MCF 10A (cell line): Measurements from ENCODE around the gene MAN2B1. TPM values are rescaled to one million over a fixed set of nuclear protein-coding genes. Genes with fewer than 3 reads are reported as not detected.
"Not testable (repeated sequence)": the region's sequence is repeated elsewhere in the genome, so short reads cannot be mapped to it uniquely, and the experiment has no call there.

Experiments
- BruUV-seq: library from RNA; stranded (reverse); fragments of 400-500 nt; replicated peaks from 2 replicates; lab custom pipeline; 2021; lab: Mats Ljungman, UMichigan
- CTCF ChIA-PET: fragments of 300-600 bp; sonication (Branson Sonifier 250); formaldehyde crosslinking; extraction: SDS; loops from one replicate; lab custom pipeline; 2021; ENCODE audit warnings: antibody characterized with exemption, inconsistent platforms; lab: Yijun Ruan, JAX
- POLR2A ChIA-PET: fragments of 300-600, 350-650 bp; sonication (Branson Sonifier 250); formaldehyde crosslinking; extraction: SDS; loops from one replicate; lab custom pipeline; 2020; ENCODE audit warnings: antibody characterized with exemption, inconsistent platforms; lab: Yijun Ruan, JAX
- DNase-seq: peaks from one replicate; pipeline ENCODE4 v3.0.0-alpha.2; 2018; ENCODE audit not compliant: unreplicated experiment
- H3K27ac Mint-ChIP-seq: one replicate; pipeline ENCODE4 v1.8.0; 2022; ENCODE audit warnings: mild to moderate bottlenecking, low read depth, mixed read lengths; ENCODE audit not compliant: unreplicated experiment
- H3K27me3 Mint-ChIP-seq: one replicate; pipeline ENCODE4 v1.8.0; 2022; ENCODE audit warnings: mixed read lengths; ENCODE audit not compliant: insufficient read depth, unreplicated experiment
- H3K36me3 Mint-ChIP-seq: one replicate; pipeline ENCODE4 v1.8.0; 2022; ENCODE audit warnings: mild to moderate bottlenecking, moderate library complexity, mixed read lengths; ENCODE audit not compliant: insufficient read depth, unreplicated experiment
- H3K4me1 Mint-ChIP-seq: one replicate; pipeline ENCODE4 v1.8.0; 2022; ENCODE audit warnings: mixed read lengths; ENCODE audit not compliant: insufficient read depth, unreplicated experiment
- H3K4me3 Mint-ChIP-seq: one replicate; pipeline ENCODE4 v1.8.0; 2022; ENCODE audit warnings: mild to moderate bottlenecking, moderate library complexity, mixed read lengths; ENCODE audit not compliant: unreplicated experiment
- H3K9me3 Mint-ChIP-seq: one replicate; pipeline ENCODE4 v1.8.0; 2022; ENCODE audit warnings: mixed read lengths; ENCODE audit not compliant: unreplicated experiment
- intact Hi-C: fragments of 100-400 bp; cut with micrococcal nuclease; formaldehyde crosslinking; loops from 2 replicates; pipeline ENCODE4 v1.14.1; 2022
- total RNA-seq: library from RNA; stranded (reverse); gene quantifications from 2 replicates; pipeline ENCODE4 v1.2.3, GENCODE V29; 2022
- TF ChIP-seq, protein P1 (sequence below): fragments of 200-600 bp; IDR thresholded peaks from one replicate; pipeline ENCODE4 v1.8.0; 2022; ENCODE audit warnings: antibody characterized with exemption, mild to moderate bottlenecking; ENCODE audit not compliant: unreplicated experiment

MAN2B1 gene
- total RNA-seq, 1 experiment from 2014 or later = 53.8 TPM

GRCh38 chr19:12681074-12681987 is 14.8 kb upstream of the MAN2B1 start, which contains the start of gene DHPS:
TSS of gene DHPS (minus strand) at chr19:12681880. CDS start at chr19:12681766, 114 bp downstream.
- H3K9me3 Mint-ChIP-seq = no peaks in the 10 kb centered on the region

DNA sequence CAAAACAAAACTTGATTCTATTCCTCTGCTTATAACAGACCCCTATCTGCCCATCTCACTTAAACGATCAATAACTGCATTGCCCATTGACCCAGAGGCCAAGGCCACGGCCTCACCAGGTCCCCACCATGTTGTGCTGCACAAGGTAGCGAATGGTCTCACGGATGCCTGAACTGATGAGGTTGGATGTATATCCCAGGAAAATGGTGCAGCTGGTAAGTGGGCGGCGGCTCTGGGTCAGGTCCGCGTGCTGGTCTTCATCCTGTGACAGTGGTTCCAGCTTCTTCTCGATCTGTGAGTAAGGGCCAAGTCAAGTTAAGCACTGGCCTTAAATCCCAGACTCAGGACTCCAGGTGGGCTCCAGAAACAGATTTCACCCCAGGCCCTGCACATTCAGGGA is 13.5 kb upstream of the MAN2B1 start:
- DNase-seq = no peak
- H3K27me3 Mint-ChIP-seq = no peaks in the 10 kb centered on the region
- intact Hi-C loops = no loop called here
- peaks cover 5% of the 10 kb centered on the region for H3K4me1 Mint-ChIP-seq
- BruUV-seq = no TSS peak
- TF ChIP-seq, protein P1, sequence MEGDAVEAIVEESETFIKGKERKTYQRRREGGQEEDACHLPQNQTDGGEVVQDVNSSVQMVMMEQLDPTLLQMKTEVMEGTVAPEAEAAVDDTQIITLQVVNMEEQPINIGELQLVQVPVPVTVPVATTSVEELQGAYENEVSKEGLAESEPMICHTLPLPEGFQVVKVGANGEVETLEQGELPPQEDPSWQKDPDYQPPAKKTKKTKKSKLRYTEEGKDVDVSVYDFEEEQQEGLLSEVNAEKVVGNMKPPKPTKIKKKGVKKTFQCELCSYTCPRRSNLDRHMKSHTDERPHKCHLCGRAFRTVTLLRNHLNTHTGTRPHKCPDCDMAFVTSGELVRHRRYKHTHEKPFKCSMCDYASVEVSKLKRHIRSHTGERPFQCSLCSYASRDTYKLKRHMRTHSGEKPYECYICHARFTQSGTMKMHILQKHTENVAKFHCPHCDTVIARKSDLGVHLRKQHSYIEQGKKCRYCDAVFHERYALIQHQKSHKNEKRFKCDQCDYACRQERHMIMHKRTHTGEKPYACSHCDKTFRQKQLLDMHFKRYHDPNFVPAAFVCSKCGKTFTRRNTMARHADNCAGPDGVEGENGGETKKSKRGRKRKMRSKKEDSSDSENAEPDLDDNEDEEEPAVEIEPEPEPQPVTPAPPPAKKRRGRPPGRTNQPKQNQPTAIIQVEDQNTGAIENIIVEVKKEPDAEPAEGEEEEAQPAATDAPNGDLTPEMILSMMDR = no peak
- peak overlapping the region; percentile 96 for H3K4me3 Mint-ChIP-seq
- H3K27ac Mint-ChIP-seq = no peak overlapping the region
- ChIA-PET CTCF (interaction anchor here (0.8 to 3.3 kb wide), 2 partner anchors 8 to 70 kb away, joined by 3 to 20 read pairs; no protein-coding TSS in a partner anchor), POLR2A (interaction anchor here (1.1 to 2.9 kb wide), 3 partner anchors 11 to 42 kb away, joined by 3 to 40 read pairs (median 17); partner anchors contain the start of gene TNPO2)
- peaks cover 63% of the 10 kb centered on the region for H3K36me3 Mint-ChIP-seq
- H3K9me3 Mint-ChIP-seq = no peaks in the 10 kb centered on the region

More at GRCh38 chr19:12681074-12681987, 14.8 kb upstream of the MAN2B1 start, which contains the start of gene DHPS:
- peak within 1 kb of the TSS; percentile 97 for H3K27ac Mint-ChIP-seq
- intact Hi-C loops = loop anchor here (1.0 kb wide), 1 partner anchor 15 kb away; the partner anchor contains the start of gene FBXW9
- H3K36me3 Mint-ChIP-seq = peaks cover 50% of the 10 kb centered on the region
- POLR2A ChIA-PET = interaction anchor here (0.5 to 2.9 kb wide), 16 partner anchors 9 to 240 kb away, joined by 3 to 40 read pairs (median 5); partner anchors contain the start of genes FBXW9, GET3, MAN2B1 and TNPO2
- peaks cover 5% of the 10 kb centered on the region for H3K4me1 Mint-ChIP-seq
- H3K4me3 Mint-ChIP-seq = peak within 1 kb of the TSS; percentile 96
- DNase-seq = peak; percentile 100
- TF ChIP-seq, protein P1 = no peak
- BruUV-seq = TSS peak; percentile 65
- no peaks in the 10 kb centered on the region for H3K27me3 Mint-ChIP-seq
- CTCF ChIA-PET = interaction anchor here (3.3 kb wide), 1 partner anchor 10 kb away, joined by 20 read pairs; no protein-coding TSS in a partner anchor

GRCh38 chr19:12678039-12678438 is 11.5 kb upstream of the MAN2B1 start:
- DNase-seq, BruUV-seq, H3K9me3 Mint-ChIP-seq, H3K4me1 Mint-ChIP-seq, H3K4me3 Mint-ChIP-seq, H3K27ac Mint-ChIP-seq, intact Hi-C loops, H3K27me3 Mint-ChIP-seq: not testable (repeated sequence)
- CTCF ChIA-PET = interaction anchor here (0.6 to 1.4 kb wide), 8 partner anchors 8 to 185 kb away, joined by 3 to 8 read pairs (median 4); no protein-coding TSS in a partner anchor
- peaks cover 79% of the 10 kb centered on the region for H3K36me3 Mint-ChIP-seq
- POLR2A ChIA-PET = interaction anchor here (0.5 to 1.8 kb wide), 4 partner anchors 9 to 159 kb away, joined by 3 to 7 read pairs (median 4); a partner anchor contains a TSS

DNA sequence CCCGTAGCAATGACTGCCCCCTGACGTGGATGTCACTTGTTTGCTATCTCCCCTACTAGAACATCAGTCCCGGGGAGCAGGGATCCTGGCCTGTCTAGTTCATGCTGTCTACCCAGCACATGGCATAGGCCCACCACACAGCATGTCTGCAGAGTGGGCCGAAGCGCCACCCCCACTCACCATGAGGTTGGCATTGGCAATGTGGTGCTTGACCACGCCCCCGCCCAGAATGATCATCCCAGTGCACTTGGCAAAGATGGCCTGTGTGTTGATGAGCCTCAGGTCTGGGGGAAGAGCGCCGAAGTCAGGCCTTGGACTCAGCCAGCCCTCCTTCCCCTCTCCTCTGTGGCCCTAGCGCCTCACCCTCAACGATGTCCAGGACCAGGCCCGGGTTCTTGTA is 10.4 kb upstream of the MAN2B1 start:
- Mint-ChIP-seq H3K27me3 (no peaks in the 10 kb centered on the region), H3K4me1 (peaks cover 5% of the 10 kb centered on the region), H3K27ac (no peak overlapping the region), H3K4me3 (no peak overlapping the region), H3K9me3 (no peaks in the 10 kb centered on the region), H3K36me3 (peaks cover 90% of the 10 kb centered on the region)
- TF ChIP-seq, protein P1 = no peak
- ChIA-PET CTCF (interaction anchor here (0.6 to 1.7 kb wide), 14 partner anchors 9 to 188 kb away, joined by 3 to 11 read pairs (median 4); partner anchors contain the start of genes MAN2B1 and WDR83), POLR2A (interaction anchor here (0.6 to 1.0 kb wide), 4 partner anchors 11 to 658 kb away, joined by 3 to 4 read pairs (median 3); partner anchors contain the start of gene MAN2B1)
- no peak for DNase-seq
- intact Hi-C loops = loop anchor here (1.0 to 2.0 kb wide), 2 partner anchors 119 to 170 kb away; no protein-coding TSS in a partner anchor
- no TSS peak for BruUV-seq
